ENCODE data around the gene TAAR8.

DNA sequence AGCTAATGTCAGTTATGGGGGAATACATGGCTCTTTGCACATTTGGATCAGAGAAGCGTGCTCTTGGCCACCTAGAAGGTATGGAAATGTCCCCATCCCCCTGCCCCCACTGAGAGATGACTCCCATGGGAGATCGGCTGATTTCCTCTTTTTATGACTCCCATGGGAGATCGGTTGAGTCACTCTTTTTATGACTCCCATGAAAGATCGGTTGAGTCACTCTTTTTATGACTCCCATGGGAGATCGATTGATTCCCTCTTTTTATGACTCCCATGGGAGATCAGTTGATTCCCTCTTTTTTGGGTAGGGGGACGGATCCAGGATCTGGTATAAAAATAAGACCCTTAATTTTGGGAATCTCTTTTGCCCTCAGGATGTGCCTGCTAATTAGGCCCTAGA lies 24.7 kb upstream of the TAAR8 start:
- TF ChIP-seq, protein P1, sequence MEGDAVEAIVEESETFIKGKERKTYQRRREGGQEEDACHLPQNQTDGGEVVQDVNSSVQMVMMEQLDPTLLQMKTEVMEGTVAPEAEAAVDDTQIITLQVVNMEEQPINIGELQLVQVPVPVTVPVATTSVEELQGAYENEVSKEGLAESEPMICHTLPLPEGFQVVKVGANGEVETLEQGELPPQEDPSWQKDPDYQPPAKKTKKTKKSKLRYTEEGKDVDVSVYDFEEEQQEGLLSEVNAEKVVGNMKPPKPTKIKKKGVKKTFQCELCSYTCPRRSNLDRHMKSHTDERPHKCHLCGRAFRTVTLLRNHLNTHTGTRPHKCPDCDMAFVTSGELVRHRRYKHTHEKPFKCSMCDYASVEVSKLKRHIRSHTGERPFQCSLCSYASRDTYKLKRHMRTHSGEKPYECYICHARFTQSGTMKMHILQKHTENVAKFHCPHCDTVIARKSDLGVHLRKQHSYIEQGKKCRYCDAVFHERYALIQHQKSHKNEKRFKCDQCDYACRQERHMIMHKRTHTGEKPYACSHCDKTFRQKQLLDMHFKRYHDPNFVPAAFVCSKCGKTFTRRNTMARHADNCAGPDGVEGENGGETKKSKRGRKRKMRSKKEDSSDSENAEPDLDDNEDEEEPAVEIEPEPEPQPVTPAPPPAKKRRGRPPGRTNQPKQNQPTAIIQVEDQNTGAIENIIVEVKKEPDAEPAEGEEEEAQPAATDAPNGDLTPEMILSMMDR (IDR thresholded peaks at IDR 0.05; ENCODE audit: low read depth, low read length), result no peak
- TF ChIP-seq POLR2A (IDR thresholded peaks at IDR 0.05; ENCODE audit: extremely low read depth, insufficient read length), result no peak
